Embryonic facial prominence (tissue), 1 donor: ENCODE measurements around the gene KANSL1.

Experiments
- DNase-seq: peaks from one replicate; pipeline ENCODE4 v3.0.0-alpha.2; 2016; ENCODE audit errors: extremely low spot score

KANSL1 gene

DNA sequence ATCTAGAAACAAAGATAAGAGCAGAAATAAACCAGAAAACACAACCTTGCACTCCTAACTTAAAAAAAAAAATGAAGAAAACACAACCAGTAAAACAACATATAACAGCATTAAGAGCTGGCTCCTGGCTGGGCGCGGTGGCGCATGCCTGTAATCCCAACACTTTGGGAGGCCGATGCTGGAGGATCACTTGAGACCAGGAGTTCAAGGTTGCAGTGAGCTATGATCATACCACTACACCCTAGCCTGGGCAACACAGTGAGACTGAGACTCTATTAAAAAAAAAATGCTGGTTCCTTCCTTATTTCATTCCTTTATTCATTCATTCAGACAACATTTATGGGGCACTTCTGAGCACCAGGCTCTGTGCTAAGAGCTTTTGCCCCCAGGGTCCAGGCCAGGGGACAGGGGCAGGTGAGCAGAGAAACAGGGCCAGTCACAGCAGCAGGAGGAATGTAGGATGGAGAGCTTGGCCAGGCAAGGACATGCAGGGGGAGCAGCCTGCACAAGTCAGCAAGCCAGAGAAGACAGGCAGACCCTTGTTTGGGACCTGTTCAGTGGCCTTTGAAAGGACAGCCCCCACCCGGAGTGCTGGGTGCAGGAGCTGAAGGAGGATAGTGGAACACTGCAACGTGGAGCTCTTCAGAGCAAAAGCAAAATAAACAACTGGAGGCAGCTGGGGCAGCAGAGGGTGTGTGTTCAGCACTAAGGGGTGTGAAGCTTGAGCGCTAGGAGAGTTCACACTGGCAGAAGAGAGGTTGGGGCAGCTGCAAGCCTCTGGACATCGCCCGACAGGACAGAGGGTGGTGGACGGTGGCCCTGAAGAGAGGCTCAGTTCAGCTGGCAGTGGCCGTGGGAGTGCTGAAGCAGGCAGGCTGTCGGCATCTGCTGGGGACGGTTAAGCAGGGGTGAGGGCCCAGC lies 191.6 kb downstream of the KANSL1 start:
- no peak for DNase-seq

DNA sequence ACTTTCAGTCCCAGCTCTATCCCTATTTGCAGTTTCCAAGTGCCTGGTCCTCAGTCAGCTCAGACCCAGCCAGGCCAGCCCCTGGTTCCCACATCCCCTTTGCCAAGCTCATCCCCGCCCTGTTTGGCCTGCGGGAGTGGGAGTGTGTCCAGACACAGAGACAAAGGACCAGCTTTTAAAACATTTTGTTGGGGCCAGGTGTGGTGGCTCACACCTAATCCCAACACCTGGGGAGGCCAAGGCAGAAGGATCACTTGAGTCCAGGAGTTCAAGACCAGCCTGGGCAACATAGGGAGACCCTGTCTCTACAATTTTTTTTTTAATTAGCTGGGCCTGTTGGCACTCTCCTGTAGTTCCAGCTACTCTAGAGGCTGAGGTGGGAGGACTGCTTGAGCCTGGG lies 192.5 kb downstream of the KANSL1 start:
- DNase-seq: no peak

DNA sequence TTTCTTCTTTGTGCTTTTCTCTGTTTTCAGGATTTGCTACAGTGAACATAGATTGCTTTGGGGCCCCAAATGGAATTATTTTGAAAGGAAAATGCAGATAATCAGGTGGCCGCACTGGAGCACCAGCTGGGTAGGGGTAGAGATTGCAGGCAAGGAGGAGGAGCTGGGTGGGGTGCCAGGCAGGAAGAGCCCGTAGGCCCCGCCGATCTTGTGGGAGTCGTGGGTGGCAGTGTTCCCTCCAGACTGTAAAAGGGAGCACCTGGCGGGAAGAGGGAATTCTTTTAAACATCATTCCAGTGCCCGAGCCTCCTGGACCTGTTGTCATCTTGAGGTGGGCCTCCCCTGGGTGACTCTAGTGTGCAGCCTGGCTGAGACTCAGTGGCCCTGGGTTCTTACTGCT lies 192.9 kb downstream of the KANSL1 start:
- DNase-seq: no peak

DNA sequence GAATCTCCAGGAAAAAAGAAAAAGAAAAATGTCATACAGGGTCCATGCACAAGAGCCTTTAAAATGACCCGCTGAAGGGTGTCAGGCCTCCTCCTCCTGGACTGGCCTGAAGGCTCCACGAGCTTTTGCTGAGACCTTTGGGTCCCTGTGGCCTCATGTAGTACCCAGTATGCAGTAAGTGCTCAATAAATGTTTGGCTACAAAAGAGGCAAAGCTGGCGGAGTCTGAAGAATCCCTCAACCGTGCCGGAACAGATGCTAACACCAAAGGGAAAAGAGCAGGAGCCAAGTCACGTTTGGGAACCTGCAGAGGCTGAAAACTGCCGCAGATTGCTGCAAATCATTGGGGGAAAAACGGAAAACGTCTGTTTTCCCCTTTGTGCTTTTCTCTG lies 193.3 kb downstream of the KANSL1 start:
- DNase-seq: no peak

DNA sequence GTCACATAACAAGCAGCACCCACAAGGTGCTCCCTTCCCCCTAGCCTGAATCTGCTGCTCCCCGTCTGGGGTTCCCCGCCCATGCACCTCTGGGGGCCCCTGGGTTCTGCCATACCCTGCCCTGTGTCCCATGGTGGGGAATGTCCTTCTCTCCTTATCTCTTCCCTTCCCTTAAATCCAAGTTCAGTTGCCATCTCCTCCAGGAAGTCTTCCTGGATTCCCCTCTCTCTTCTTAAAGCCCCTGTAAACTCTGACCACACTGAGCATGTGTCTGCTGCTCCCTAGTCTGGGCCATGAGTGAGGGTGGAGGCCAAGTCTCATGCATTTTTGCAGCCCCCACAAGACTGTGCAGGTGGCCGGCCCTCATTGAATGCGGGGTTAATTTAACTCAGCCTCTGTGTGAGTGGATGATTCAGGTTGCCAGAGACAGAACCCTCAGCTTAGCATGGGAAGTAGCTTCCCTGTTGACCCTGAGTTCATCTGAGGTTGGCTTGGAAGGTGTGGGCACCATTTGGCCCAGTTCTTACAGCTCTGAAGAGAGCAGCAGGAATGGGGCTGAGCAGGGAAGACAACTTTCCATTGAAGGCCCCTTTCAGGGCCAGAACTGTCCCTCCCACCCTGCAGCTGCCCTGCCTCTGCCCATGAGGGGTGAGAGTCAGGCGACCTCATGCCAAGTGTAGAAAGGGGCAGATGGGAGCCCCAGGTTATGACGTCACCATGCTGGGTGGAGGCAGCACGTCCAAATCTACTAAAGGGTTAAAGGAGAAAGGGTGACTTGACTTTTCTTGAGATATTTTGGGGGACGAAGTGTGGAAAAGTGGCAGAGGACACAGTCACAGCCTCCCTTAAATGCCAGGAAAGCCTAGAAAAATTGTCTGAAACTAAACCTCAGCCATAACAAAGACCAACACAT lies 194.0 kb downstream of the KANSL1 start, which contains the start of gene STH:
Gene STH, plus strand, starts transcription at position 264 of the 913 bp plus-strand sequence. Its CDS starts 30 bp downstream, at position 294.
- DNase-seq: no peak

DNA sequence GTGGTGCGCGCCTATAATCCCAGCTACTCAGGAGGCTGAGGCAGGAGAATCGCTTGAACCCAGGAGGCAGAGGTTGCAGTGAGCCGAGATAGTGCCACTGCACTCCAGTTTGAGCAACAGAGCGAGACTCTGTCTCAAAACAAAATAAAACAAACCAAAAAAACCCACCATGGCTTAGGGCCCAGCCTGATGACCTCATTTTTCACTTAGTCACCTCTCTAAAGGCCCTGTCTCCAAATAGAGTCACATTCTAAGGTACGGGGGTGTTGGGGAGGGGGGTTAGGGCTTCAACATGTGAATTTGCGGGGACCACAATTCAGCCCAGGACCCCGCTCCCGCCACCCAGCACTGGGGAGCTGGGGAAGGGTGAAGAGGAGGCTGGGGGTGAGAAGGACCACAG lies 195.6 kb downstream of the KANSL1 start:
- no peak for DNase-seq

DNA sequence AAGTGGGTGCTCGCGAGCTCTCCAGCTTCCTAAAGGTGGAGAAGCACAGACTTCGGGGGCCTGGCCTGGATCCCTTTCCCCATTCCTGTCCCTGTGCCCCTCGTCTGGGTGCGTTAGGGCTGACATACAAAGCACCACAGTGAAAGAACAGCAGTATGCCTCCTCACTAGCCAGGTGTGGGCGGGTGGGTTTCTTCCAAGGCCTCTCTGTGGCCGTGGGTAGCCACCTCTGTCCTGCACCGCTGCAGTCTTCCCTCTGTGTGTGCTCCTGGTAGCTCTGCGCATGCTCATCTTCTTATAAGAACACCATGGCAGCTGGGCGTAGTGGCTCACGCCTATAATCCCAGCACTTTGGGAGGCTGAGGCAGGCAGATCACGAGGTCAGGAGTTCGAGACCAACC lies 196.1 kb downstream of the KANSL1 start:
- no peak for DNase-seq

DNA sequence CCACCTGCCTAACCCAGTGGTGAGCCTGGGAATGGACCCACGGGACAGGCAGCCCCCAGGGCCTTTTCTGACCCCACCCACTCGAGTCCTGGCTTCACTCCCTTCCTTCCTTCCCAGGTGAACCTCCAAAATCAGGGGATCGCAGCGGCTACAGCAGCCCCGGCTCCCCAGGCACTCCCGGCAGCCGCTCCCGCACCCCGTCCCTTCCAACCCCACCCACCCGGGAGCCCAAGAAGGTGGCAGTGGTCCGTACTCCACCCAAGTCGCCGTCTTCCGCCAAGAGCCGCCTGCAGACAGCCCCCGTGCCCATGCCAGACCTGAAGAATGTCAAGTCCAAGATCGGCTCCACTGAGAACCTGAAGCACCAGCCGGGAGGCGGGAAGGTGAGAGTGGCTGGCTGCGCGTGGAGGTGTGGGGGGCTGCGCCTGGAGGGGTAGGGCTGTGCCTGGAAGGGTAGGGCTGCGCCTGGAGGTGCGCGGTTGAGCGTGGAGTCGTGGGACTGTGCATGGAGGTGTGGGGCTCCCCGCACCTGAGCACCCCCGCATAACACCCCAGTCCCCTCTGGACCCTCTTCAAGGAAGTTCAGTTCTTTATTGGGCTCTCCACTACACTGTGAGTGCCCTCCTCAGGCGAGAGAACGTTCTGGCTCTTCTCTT lies 196.8 kb downstream of the KANSL1 start:
- DNase-seq: no peak

DNA sequence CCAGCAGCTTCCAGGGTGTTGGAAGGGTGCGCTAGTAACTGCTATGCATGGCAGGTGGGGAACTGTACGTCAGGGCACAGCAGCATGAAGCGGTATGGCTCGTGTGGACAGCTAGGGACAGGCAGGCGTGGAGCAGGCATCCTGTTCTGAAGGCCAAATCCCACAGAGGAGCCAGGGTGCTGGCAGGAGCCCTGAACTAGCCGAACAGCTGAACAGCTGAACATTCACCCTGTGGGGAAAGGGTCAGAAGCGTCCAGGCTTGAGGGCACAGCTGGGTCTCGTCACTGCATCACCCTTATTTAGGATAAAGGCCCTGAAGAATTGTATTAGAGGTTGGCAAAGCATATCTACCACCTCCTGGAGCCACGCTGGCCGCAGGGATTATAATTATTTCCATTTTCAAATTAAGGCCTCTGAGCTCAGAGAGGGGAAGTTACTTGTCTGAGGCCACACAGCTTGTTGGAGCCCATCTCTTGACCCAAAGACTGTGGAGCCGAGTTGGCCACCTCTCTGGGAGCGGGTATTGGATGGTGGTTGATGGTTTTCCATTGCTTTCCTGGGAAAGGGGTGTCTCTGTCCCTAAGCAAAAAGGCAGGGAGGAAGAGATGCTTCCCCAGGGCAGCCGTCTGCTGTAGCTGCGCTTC lies 197.5 kb downstream of the KANSL1 start:
- no peak for DNase-seq

DNA sequence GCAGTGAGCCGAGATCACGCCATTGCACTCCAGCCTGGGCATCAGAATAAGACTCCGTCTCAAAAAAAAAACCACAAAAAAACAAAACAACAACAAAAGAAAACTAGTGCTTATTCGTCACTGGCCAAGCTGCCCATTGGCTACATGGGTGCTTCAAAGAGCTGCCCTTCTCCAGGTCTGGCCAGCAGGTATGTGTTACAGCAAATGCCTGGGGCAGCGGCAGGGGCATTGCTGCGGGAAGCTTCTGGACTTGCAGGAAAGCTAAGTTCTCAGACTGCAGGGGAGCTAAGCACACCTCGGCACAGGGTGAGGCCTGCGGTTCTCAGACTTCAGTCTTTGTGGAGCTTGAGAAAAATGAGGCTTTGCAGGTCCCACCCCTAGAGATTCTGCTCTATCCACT lies 198.2 kb downstream of the KANSL1 start:
- no peak for DNase-seq

DNA sequence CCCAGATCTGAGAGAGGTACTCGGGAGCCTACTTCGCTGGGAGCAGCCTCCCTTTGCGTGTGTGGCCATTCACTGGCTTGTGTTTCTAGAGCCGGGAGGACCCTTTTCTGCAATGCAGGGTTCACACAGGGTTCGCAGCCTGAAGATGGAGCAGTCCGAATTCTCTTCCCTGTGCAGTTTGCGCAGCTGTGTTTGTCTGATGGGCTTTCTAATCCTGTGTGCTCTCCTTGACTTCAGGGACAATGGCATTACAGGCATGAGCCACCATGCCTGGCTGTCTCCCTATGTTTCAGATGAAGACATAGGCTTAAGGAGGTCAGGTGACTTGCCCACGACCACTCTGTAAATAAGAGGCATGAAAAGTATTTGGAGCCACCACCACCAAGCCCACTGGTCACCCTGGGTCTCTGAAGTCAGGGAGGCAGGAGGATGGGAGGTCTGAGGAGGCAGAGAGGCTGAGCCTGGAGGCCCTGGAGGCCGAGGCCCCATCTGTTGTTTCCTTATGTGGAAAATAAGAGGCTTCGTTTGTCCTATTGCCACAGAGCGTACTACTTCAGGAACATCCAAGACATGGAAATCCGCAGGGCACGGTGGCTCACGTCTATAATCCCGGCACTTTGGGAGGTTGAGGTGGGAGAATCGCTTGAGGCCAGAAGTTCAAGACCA lies 199.1 kb downstream of the KANSL1 start:
- no peak for DNase-seq

DNA sequence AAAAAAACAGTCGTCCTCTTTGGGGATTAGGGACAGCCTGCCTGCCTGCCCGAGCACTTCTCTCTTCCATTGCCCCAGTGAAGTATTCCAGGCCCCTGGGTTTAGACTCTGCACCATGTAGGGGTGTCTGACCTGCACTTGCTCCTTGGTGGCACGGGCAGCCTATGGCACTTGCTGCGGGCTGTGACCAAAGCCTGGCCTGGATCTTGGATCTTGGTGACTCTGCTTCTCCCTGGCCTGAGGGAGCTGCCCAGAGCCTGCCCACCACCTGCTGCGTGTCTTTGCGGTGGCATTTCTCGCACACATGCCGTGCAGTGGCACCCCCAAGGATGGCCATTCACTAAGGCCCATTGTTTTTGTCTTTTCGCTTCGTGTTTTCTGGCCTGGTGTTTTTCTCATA lies 200.3 kb downstream of the KANSL1 start:
- DNase-seq: no peak

DNA sequence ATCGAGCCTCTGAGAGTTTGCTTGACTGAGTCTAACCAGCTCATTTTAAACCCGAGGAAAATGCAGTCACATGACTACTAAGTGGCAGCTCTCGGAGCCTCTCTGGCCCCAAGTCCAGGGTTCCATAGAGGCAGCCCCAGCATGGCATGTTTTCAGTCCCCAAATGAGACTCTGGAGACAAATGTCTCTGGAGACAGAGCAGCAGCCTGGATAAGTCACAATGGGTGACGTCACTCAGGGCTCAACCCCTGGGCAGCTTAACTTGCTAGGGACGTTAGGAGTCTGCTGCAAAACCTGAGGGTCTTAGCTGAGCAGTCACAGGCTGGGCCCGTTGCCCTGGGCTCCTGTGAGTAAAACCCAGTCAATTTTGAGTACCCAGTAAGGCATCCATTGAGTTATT lies 201.1 kb downstream of the KANSL1 start:
- no peak for DNase-seq

DNA sequence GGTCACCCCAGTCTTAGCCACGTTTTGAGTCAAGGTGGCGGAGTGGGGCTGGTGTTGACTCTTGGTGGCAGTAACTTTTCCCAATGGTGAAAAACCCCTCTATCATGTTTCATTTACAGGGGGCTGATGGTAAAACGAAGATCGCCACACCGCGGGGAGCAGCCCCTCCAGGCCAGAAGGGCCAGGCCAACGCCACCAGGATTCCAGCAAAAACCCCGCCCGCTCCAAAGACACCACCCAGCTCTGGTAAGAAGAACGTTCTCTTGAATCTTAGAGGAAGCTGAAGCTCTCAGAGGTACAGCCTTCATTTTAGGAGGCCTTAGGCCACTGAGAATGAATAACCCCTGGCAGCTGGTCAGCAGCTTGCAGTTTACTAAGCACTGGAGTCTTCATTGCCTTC lies 201.9 kb downstream of the KANSL1 start:
- no peak for DNase-seq

DNA sequence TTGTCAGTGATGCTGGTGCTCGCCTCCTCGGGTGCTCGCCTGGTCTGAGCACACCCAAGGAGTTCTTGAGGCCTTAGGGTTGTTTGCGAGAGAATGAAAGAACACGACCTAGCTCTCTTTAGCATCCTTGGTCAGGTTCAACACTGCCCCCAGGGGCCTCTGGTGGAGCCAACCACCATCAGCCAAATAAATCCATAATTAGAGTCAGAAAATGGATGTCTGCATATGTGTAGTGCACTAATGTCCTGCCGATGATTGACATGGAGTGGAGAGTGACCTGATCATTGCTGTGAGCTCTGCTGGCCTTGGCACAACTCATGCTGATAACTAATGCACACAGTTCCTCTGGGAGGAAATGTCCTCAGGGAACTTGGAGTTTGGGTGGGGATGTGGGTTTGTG lies 202.3 kb downstream of the KANSL1 start:
- DNase-seq: no peak

DNA sequence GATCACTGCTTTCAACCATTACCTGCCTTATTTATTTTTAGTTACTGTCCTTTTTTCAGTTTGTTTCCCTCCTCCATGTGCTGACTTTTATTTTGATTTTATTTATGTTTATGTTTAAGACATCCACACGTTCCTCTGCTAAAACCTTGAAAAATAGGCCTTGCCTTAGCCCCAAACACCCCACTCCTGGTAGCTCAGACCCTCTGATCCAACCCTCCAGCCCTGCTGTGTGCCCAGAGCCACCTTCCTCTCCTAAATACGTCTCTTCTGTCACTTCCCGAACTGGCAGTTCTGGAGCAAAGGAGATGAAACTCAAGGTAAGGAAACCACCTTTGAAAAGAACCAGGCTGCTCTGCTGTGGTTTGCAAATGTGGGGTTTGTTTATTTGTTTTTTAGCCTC lies 203.5 kb downstream of the KANSL1 start:
- no peak for DNase-seq

DNA sequence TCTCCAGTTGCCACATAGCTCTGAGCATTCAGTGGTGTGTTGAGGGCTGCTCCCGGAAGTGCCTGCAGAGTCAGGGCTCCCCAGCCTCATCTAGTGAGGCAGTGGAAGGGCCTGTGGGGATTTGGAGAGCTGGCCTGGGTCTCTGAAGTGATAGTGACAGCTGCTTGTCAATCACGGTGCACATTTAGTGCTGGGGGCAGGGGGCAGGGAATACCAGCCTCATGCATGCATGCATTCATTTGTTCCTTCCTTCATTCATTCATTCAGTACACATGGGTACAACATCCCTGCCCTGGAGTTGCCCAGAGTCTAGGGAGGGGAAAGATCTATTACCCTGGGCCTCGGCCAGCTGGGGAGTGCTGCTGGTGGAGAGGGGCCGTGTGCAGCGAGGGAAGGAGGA lies 205.5 kb downstream of the KANSL1 start:
- no peak for DNase-seq

DNA sequence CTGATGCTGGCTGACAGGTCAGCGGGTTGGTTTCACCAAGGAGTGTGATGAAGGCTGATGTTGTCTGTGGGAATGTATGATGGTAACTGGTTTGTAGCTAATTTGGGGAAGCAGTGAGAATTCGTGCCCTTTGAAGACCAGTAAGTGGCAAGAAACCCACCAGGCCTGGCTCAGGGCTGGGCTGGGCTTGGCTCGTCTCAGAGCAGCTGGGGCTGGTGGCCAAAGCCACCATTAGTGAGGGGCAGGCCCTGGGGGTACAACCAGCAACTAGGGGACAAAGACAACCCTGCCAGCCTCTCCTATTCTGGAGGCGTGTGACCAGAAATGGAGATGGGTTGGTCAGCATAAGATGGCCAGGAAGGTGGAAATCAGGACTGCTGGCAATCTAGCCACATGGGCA lies 207.2 kb downstream of the KANSL1 start:
- DNase-seq: no peak

DNA sequence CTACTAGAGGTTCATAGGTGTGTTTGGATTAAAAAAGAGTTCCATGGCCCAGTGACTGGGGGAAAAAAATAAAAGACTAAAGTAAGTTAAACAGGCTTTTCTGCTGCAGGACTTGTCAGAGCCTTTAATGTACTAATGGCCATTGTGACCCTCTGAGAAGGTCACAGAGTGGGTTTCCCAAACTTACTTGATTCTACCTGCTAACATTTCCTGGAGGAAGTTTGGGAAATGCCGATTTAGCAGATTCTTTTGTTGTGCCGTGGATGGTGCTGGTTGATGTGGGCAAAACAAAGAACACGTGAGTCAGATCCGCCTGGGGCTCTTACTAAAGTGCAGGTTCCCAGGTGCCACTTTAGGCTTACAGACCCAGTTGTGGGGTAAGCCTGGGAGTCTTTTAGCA lies 207.8 kb downstream of the KANSL1 start:
- no peak for DNase-seq

DNA sequence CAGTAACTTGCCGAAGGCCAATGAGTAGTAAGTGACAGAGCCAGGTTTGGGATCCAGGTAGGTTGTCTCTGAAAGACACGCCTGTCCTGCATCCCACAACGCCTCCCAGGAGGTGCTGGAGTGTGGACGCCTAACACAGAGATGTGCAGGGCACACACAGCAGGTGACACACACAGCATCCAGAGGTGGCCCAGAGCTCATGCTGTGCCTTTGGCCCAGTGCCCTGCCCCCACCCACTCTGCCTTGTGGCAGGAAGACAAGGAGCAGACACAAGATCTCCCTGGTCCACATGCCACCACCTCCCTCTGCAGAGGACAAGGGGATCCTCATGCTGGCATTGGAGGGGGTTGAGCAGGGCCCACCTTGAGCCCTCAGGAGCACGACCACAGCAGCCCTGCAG lies 208.9 kb downstream of the KANSL1 start:
- no peak for DNase-seq
